Suprapubic skin (tissue), 3 donors: Measurements from ENCODE around the gene SERINC2.

ENCODE experiments used
- CTCF ChIP-seq, 2 donors: fragments of 200-600 bp in 1 of 2; fragments of 450-650 bp in 1 of 2; sonication (generic) in 1 of 2; IDR thresholded peaks; one replicate each; pipeline ENCODE4 v1.5.1; 2016 to 2019; ENCODE audit warnings: antibody characterized with exemption in 2 of 2, mild to moderate bottlenecking in 1 of 2, moderate library complexity in 1 of 2
- EP300 ChIP-seq: sonication (generic); formaldehyde crosslinking; IDR thresholded peaks from one replicate; pipeline ENCODE4 v1.6.1; 2017; ENCODE audit warnings: antibody characterized with exemption

- no peak for TF ChIP-seq EP300
- no peak for TF ChIP-seq CTCF (IDR thresholded peaks at IDR 0.05)
These were observed 36.5 kb upstream of the SERINC2 start for GRCh38 chr1:31376375-31377134.
